NCI-H460 (cell line): ENCODE measurements around the gene SERPIND1. TPM values are rescaled to one million over a fixed set of nuclear protein-coding genes. Genes with fewer than 3 reads are reported as not detected.
"Not testable (repeated sequence)": the region's sequence is repeated elsewhere in the genome, so short reads cannot be mapped to it uniquely, and the experiment has no call there.

Experiments used
- DNase-seq: peaks from one replicate; pipeline ENCODE4 v3.0.0-alpha.2; 2016; ENCODE audit warnings: low read depth; ENCODE audit errors: extremely low read depth
- total RNA-seq: library from RNA; depleted of rRNA; stranded (reverse); fragments of >200 nt; shearing (Covaris generic); gene quantifications from 2 replicates; pipeline ENCODE4 v1.2.3, GENCODE V29; 2014

Gene SERPIND1
- total RNA-seq, 1 experiment from 2014 or later, result 11.3 TPM

DNA sequence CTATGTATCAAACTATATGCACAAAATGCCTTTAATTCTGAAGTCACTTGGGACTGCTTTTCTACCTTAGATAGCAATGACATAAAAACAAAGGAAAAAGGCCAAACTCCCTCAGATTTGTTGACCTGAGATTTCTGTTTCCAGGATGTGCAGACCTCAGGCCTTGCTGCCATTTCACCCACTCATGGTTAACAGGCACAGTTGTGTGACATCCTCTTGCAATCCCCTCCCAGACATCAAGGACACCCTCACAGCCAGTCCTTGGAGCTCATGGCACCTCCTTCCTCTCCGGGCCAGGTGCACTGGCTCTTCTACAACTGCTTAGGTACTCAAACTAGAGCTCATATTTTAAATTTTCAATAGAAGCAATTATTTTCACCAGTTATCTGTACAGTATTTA lies 37.3 kb downstream of the SERPIND1 start:
- no peak for DNase-seq

DNA sequence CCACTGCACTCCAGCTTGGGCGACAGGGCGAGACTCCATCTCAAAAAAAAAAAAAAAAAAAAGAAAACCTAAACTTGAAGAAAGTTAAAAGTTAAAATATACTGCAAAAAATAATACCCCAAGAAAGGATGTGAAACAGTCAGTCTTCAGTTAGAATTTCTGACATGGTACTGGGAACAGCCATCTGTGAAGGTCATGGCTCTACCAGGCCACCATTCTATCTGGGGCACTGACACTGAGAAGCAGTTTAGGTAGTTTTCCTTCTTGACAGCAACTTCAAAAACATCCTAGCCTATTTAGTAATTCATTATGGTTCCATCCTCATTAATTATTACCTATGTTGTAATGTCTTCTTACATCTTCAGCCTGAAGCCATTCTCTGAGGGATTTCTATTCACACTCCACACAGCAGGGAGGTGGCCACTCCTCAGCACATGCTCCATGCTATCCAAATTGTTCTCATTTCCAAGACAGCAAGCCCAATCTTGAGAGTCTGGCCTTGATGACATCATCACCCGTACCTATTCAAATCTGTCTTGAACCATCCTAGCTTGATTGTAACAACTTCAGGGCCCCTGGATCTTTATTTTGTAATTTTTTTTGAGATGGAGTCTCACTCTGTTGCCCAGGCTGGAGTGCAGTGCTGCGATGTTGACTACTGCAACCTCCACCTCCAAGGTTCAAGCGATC lies 38.2 kb downstream of the SERPIND1 start:
- DNase-seq, result no peak

DNA sequence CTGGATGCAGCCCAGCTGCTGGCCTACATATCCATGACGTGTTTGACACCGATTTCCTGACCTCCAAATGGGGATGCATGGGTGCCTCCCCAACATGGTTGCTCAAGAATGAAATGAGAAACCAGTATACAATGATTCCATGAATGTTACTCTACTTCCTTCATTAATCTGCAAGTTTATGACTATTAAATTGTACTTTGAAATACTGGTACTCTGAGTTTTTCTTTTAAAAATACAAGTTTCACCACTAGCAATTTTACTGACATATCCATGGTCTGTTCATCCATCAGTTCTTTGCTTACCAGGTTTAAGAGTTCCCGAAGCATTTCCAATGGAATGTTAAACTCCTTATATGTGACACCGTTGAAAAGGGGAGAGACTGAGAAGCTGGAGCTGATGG lies 39.1 kb downstream of the SERPIND1 start:
- no peak for DNase-seq

DNA sequence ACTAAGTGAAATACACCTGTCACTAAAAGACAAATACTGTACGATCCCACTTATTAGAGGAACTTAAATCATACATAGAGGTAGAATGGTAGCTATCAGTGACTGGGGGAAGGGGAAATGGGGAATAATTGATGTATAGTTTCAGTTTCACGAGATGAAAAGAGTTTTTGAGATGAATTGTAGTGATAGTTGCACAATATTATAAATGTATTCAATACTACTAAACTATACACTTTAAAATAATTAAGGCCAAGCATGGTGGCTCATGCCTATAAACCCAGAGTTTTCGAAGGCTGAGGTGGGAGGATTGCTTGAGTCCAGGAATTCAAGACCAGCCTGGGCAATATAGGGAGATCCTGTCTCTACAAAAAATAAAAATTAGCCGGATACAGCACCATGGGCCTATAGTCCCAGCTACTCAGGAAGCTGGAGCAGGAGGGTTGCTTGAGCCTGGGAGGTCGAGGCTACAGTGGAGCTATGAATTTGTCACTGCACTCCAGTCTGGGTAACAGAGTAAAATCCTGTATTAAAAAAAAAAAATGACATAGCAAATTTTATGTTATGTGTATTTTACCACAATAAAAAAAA lies 40.4 kb downstream of the SERPIND1 start:
- DNase-seq, result no peak

DNA sequence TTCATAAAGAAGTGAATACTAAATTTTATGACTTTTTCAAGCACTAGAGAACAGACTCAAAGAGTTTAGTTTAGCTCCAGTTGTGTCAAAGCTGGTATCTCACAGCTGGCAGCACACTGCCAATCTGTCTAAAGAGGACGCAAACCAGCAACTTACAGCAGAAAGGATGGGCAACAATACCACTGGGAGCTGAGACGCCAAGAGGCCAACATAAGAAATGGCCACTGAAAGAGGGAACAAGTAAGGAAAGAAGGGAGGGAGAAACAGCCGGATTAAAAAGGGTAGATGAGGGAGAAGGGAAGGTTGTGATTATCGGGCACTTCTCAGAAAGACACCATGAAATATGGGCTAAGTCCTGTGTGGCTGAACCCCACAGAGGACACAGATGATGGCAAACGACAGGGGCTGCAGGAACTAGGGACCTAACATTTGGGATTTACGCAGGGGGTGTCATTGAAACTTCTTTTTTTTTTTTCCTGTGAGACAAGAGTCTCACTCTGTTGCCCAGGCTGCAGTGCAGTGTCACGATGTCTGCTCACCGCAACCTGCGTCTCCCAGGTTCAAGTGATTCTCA lies 41.7 kb downstream of the SERPIND1 start:
- no peak for DNase-seq

DNA sequence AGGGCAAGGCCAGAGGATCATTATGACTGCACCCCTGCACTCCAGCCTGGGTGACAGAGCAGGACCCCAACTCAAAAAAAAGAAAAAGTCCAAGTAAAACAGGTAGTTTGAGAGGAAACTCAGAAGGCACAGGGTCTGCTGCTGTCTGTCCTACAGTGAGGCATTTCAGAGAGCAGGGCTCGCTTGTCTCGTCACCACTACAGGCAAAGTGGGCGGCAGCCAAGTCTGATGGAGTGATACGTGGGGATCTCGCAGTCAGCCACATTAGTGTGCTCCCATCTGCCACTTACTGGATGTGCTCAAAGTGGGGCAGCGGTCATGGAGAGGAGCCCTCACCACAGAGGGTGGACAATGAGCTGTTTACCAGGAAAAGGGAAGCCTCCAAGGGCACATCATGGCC lies 42.6 kb downstream of the SERPIND1 start:
- no peak for DNase-seq

DNA sequence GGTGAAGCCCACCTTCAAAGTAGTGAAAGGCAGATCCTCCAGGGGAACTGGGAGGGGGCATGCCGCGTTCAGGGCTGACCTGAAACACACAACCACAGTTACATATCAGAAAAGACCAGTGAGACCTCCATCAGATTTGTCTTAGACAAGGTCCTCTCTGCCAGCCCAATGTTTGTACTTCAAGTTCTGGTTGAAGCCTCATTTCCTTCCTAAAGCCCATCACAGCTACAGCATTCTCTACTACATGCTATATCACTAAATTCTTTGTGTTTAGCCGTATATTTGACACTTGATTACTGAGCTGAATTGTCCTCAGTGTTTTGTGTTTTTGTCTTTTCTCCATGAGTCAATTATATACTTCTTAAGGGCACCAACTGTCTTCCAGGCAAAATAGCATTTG lies 44.6 kb downstream of the SERPIND1 start:
- no peak for DNase-seq

DNA sequence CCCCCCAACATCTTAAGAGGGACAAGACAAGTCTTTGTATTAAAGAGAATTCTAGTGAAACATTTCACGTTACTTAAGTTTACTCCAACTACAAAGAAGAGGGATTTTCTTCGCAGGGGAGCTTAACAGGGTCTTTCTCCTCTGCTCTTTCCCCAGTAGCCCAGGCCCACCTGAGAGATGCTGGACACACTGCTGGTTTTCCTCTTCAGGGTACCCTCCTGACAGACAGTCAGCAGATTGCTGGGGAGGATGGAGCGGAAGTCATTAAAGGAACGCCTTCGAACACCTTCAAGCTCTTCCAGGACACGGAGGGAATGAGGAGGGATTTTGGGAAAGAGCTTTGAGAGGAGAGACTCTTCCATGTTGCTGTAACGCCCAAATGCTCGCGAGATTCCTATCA lies 45.6 kb downstream of the SERPIND1 start:
- no peak for DNase-seq

DNA sequence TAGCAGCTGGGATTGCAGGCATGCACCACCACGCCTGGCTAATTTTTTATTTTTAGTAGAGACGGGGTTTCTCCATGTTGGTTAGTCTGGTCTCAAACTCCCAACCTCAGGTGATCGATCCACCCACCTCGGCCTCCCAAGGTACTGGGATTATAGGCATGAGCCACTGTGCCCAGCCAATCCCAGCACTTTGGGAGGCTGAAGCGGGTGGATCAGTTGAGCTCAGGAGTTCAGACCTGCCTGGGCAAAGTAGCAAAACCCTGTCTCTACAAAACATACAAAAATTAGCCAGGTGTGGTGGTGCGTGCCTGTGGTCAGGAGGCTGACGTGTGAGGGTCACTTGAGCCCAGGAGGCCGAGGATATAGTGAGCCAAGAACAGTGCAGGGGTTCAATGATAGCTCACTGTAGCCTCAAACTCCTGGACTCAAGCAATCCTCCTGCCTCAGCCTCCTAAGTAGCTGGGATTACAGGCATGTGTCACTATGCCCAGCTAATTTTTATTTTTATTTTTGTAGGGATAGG lies 47.9 kb downstream of the SERPIND1 start:
- not testable (repeated sequence) for DNase-seq

DNA sequence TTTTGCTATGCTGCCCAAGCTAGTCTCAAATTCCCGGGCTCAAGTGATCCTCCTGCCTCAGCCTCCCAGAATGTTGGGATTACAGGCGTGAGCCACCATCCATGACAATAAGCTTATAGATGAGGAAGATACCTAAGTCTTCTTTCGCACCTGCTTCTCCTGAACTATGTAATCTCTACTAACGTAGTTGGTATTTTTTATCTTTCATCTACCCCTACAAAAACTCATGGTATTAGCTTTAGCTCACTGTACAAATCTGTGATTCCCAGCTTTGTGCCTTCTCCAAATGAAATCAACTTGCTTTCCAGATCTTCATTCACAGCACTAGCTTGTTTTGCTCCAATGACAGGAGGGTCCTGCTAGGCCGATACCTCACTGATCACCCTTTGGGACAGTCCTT lies 48.3 kb downstream of the SERPIND1 start:
- no peak for DNase-seq

DNA sequence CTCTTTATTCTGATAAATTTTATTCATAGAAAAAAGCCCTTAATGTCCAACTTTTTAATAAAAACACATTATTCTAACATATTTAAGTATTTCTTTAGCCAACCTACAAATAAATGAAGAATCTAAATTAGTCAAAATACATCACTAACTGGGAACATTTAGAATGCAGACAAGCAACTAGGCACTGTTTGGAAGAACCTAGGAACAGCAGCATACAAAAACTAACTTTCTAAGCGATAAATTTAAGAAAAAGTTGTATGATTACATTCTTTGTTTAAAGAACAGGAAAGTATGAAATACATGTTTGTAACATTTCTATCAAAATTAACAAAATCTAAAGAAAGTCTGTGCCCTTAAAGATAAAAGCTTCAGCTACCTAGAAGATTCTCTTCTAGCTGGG lies 49.4 kb downstream of the SERPIND1 start:
- no peak for DNase-seq

DNA sequence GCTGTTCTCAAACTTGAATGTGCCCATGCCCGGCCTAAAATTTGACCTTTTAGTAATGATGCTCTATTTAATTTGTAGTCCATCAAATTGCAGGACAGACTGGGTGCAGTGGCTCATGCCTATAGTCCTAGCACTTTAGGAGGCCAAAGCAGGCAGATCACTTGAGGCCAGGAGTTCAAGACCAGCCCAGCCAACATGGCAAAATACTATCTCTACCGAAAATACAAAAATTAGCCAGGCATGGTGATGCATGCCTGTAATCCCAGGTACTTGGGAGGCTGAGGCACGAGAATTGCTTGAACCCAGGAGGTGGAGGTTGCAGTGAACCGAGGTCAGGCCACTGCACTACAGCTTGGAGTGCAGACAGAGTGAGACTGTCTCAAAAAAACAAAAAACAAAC lies 51.3 kb downstream of the SERPIND1 start:
- DNase-seq, result not testable (repeated sequence)

DNA sequence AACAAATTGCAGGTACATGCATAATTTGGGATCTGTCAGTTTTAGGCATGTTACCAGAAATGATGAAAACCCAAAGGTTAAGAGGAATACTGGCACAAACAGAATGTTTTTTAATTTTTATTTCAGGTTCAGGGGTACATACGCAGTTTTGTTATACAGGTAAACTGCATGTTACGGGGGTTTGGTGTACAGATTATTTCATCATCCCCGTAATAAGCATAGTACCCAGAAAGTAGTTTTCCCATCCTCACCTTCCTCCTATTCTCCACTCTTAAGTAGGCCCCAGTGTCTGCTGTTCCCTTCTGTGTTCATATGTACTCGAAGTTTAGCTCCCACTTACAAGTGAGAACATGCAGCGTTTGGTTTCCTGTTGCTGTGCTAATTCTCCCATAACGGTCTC lies 51.7 kb downstream of the SERPIND1 start:
- no peak for DNase-seq

DNA sequence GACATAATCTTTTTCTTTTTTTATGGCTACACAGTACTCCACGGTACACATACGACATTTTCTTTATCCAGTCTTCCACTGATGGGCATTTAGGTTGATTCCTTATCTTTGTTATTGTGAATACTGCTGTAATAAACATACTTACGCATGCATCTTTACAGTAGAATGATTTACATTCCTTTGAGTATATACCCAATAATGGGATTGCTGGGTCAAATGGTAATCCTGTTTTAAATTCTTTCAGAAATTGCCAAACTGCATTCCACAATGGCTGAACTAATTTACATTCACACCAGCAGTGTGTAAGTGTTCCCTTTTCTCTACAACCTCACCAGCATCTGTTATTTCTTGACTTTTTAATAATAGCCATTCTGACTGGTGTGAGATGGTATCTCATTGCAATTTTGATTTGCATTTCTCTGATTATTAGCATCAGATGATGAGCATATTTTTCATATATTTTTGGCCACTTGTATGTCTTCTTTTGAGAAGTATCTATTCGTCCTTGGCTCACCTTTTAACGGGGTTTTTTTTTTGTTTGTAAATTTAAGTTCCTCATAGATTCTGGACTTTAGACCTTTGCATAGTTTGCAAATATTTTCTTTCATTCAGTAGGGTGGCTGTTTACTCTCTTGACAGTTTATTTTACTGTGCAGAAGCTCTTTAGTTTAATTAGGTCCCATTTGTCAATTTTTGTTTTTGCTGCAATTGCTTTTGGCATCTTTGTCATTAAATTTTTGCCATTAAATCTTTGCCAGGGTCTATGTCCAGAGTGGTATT lies 52.6 kb downstream of the SERPIND1 start:
- DNase-seq, result not testable (repeated sequence)

DNA sequence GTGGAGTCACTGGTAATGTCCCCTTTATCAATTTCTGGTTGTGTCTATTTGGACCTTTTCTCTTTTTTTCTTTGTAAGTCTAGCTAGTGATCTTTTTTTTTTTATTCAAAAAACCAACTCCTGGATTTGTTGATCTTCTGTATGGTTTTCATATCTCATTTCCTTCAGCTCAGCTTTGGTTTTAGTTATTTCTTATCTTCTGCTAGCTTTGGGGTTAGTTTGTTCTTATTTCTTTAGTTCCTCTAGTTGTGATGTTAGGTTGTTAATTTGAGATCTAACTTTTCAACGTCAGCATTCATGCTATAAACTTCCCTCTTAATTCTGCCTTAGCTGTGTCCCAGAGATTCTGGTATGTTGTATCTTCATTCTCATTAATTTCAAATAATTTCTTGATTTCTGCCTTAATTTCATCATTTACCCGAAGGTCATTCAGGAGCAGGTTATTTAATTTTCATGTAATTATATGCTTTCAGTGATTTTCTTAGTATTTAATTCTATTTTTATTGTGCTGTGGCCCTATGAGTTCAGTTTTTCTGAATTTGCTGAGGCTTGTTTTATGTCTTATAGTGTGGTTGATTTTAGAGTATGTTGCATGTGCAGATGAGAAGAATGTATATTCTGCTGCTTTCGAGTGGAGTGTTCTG lies 55.7 kb downstream of the SERPIND1 start:
- no peak for DNase-seq

DNA sequence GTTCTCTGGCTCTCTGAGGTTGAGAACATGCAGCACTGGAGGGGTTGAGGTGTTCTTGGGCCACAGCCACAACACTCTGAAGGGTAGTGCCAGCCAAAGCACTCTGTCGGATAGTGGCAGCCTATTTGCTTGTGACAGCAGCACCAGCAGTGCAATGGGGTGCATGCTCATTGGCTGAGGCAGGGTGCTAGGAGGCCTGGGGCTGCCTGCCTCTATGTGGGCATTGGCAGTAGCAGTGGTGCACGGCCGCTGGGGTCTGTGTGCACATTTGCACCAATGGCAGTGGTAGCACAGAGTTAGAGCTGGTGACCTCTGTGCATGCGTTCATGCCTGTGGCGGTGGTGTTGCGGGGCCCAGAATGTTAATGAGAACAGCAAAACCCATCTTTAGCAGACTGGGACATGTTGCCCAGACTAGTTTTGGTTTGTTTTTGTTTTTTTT lies 59.3 kb downstream of the SERPIND1 start:
- DNase-seq, result no peak

DNA sequence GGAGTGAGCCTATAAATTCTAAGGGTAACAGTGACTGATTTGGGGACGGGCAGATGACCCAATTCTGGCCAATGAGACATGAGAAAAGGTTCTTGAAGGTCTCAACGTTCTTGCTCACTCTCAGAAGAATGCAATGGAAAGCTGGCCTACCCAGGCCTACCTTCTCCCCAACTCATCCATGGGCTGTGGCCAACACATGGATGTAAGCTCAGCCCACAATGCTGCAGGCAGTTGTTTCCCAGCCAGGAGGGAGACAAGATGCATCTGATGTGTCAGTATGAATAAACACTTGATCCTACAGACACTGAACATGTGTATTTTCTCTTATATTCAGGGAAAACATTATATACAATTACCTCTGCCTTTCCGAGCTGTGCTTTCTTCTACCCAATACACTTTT lies 60.3 kb downstream of the SERPIND1 start:
- DNase-seq, result no peak

DNA sequence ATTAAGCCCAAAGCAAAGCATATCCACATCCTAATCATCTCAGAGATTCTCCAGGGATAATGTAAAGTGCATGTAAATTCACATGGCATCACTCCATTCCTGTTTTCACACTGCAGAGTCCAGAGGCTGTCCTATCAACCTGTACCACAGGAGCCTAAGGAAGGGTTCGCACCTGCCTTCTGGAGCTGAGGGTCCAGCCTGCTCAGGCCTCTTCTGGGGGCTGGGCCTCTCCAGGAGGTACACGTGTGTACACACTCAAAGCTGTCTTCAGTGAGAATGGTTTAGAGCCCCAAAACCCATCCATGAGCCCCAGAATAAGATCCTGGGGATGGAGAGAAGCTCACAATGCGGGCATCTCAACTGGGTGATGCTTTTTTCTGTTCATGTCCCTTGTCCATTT lies 60.8 kb downstream of the SERPIND1 start:
- DNase-seq, result no peak
